ENCODE data around the gene RFNG.
"Not testable (repeated sequence)": the region's sequence is repeated elsewhere in the genome, so short reads cannot be mapped to it uniquely, and the experiment has no call there.

Gene RFNG

GRCh38 chr17:82046903-82047302 is 4.7 kb downstream of the RFNG start:
- in situ Hi-C loops (cut with MboI; ENCODE audit: low sequenced_read_pairs), result no loop called here

GRCh38 chr17:82045936-82046484 is 5.6 kb downstream of the RFNG start:
- in situ Hi-C loops (cut with MboI; ENCODE audit: low sequenced_read_pairs), result no loop called here

- in situ Hi-C loops (cut with MboI; ENCODE audit: low sequenced_read_pairs), result no loop called here
Observed at GRCh38 chr17:82043507-82043906, 8.1 kb downstream of the RFNG start.

- in situ Hi-C loops (cut with MboI; ENCODE audit: low sequenced_read_pairs), result no loop called here
Observed at GRCh38 chr17:82042649-82043048, 9.0 kb downstream of the RFNG start.

GRCh38 chr17:82041144-82041814 is 10.3 kb downstream of the RFNG start:
- in situ Hi-C loops (cut with MboI; ENCODE audit: low sequenced_read_pairs), result no loop called here

GRCh38 chr17:82039695-82040299 is 11.8 kb downstream of the RFNG start:
- in situ Hi-C loops (cut with MboI; ENCODE audit: low sequenced_read_pairs), result no loop called here

GRCh38 chr17:82038796-82039409 is 12.7 kb downstream of the RFNG start:
- in situ Hi-C loops (cut with MboI; ENCODE audit: low sequenced_read_pairs), result not testable (repeated sequence)

DNA sequence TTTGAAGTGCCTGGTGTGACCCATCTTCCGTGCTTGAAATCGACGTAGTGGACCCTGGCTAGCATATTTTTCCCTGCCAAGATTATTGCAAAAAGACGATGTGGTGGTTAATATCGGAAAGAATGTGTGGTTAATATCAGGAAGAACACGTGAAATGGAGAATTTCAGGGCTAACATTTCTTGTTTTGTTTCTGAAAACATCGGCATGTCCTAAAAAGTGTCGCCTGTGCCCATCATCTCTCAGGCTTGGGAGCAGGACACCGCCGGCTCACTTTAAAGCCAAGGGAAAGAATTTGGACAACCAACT is 13.8 kb downstream of the RFNG start:
- in situ Hi-C loops (cut with MboI; ENCODE audit: low sequenced_read_pairs), result no loop called here

DNA sequence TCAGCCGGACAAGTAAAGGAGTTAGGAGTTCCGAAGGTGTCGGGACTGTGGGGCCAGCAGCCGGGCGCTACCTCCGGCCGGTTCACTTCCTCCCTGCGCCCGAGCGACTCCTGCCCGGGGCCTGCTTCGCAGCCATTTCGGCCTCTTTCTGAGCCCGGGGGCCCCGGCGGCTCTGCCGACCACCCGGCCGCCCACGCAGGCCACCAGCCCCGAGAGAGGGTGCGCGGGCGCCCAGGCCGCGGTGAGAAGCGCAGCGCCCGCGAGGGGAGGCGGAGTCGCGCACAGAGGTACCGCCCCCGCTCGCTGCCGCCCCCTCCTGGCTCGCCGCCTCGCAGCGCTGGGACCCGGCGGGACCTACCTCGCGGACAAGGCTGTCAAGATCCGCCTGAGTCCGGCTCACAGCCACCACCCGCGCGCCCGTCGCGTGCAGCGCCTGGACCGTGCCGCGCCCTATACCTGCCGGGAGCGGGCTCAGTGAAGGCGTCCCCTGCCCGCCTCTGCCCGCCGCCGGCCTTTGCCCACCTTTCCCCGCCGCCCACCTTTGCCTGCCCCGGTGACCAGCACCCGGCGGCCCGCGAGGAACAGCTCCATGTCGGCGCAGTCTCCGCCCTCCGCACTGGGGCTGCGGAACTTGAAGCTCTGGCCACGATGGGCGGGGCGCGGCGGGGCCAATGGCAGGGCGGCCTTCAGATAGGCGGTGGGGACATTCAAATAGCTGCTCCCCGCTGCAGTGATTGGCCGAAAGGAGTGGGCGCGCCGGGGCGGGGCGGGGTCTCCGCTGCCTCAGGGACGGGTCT is 14.3 kb downstream of the RFNG start, which contains the start of gene DCXR:
Gene DCXR (minus strand): TSS at position 606 of the 797 bp plus-strand sequence. CDS start 15 bp downstream, at position 591.
- in situ Hi-C loops (cut with MboI; ENCODE audit: low sequenced_read_pairs), result no loop called here

GRCh38 chr17:82036634-82037091 is 14.9 kb downstream of the RFNG start:
- in situ Hi-C loops (cut with MboI; ENCODE audit: low sequenced_read_pairs), result no loop called here

DNA sequence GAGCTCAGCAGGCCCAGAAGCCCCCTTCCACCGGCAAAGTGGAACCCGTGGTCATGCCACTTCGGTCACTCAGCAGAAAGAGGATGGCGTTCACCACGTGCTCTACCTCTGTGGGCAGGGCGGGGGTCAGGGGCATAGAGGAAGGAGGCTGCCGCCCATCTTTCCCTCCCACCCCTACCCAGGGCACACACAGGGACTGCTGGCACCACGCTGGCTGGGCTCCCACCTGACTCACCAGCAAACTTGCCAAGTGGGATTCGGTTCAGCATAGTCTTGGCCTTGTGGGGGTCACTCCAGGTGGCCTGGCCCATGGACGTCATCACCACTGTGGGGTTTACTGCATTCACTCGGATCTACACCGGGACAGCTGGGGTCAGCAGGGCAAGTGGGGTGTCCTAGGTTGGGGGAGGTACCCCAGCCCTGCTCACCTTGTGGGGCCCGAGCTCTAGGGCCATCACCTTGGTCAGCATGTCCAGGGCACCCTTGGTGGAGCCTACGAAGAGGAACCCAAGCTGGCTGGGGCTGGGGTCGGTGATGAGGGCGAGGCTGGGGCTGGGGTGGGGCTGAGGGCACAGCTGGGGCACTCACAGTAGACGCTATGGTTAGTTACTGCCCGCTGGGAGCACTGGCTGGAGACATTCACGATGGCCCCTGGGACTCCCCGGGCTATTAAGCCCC is 15.5 kb downstream of the RFNG start:
- in situ Hi-C loops (cut with MboI; ENCODE audit: low sequenced_read_pairs), result no loop called here

DNA sequence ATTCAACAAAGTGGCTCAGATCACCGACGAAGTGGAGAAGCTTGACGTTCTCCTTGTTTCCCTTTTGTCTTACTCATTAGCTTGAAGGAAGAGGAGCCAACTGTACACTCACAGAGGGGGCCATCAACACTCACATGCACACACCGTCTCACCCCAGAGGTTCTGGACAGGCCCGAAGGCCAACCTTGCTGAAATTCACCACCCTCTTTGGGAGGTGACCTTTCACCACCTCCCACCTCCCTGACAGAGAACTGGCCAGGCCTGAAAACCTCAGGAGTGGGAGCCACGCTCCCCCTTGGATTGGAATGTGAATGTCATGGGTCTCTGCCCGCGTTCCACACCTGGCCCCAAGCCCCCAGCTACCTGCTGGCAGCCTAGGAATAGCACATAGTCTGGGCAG is 16.1 kb downstream of the RFNG start:
- in situ Hi-C loops (cut with MboI; ENCODE audit: low sequenced_read_pairs), result no loop called here

GRCh38 chr17:82034371-82035011 is 17.1 kb downstream of the RFNG start:
- in situ Hi-C loops (cut with MboI; ENCODE audit: low sequenced_read_pairs), result no loop called here

- in situ Hi-C loops (cut with MboI; ENCODE audit: low sequenced_read_pairs), result no loop called here
Observed at GRCh38 chr17:82033359-82034085, 18.1 kb downstream of the RFNG start.

GRCh38 chr17:82031885-82032627 is 19.6 kb downstream of the RFNG start:
- in situ Hi-C loops (cut with MboI; ENCODE audit: low sequenced_read_pairs), result no loop called here

DNA sequence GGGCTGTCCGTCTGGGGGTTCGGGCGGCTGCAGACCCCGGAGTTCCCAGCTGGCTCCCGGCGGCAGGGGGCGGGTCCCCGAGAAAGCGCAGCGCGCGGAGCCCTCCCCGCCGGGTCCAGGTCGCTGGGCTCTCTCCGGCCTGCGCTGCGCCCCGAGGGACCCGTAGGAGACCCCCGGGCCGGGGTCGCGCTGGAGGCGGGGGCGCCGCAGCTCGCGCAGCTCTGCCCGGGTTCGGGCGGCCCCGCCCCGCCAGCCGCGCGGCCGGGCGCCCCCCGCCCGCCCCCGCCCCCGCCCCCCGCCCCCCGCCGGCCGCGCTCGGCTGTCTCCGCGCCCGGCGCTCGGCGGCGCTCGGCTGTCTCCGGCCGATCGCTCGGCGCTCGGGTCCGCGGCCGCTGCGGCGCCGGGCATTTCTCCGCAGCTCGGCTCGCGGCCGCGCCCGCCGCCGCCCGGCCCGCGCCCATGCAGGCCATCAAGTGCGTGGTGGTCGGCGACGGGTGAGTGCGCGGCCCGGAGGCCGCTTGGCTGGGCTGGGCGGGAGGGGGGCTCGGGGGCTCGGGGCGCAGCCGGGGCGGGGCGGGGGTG is 20.2 kb downstream of the RFNG start, which contains the start of gene RAC3:
Gene RAC3 (plus strand): TSS at position 376 of the 582 bp plus-strand sequence. CDS start 84 bp downstream, at position 460.
- in situ Hi-C loops (cut with MboI; ENCODE audit: low sequenced_read_pairs), result no loop called here

GRCh38 chr17:82030470-82031302 is 20.9 kb downstream of the RFNG start:
- in situ Hi-C loops (cut with MboI; ENCODE audit: low sequenced_read_pairs), result no loop called here
